ENCODE data around the gene TAF5L. TPM values are rescaled to one million over a fixed set of nuclear protein-coding genes. Genes with fewer than 3 reads are reported as not detected.

Gene TAF5L
- total and polyA plus RNA-seq, 2 of the 8 experiments (the other 6 are each of a cell fraction or from before 2014, with no cell fraction given) = 17.7 to 23.3 TPM

DNA sequence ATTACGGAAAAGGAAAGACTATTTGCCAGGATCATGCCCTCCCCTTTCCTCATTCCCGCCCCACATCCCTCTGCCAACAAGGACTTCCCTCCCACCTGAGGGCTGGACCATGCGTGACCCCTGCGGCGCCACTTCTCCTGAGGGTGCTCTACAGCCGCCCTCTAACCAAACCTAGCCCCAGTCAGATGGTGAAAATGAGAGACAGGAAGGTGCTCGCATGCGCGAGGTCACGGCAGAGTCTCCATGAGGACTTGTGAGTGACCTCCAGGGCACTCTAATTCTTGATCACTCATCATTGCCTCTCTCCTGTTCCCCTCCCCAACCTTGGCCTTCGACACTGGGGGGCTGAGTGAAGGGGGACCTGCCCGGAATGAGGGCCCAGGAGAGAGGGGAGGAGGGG is 32.1 kb downstream of the TAF5L start:
- no peak overlapping the region for H3K14ac ChIP-seq (ENCODE audit: insufficient read length)
- FAIRE-seq (no peak), DNase-seq (ENCODE audit: low read depth in 1 of 2, low spot score in 2 of 2) (no peak)
- no peaks in the 10 kb centered on the region for H3K9me3 ChIP-seq (ENCODE audit: insufficient read depth in 2 of 2, low read depth in 1 of 2, low read length in 1 of 2)
- H3K4me1 ChIP-seq (replicated peaks in 1 of 4; ENCODE audit: control insufficient read depth in 3 of 4, insufficient read depth in 4 of 4, low read length in 3 of 4) = no peaks in the 10 kb centered on the region
- no peak overlapping the region for H3K56ac ChIP-seq (replicated peaks; ENCODE audit: insufficient read length, low read depth, low read length)
- H3K27me3 ChIP-seq (replicated peaks in 1 of 4; ENCODE audit: control insufficient read depth in 3 of 4, extremely low read depth in 1 of 4, insufficient read depth in 3 of 4, low read length in 3 of 4) = no peaks in the 10 kb centered on the region
- no peaks in the 10 kb centered on the region for H3K23me2 ChIP-seq (ENCODE audit: low read depth, low read length)
- ChIA-PET POLR2A (ENCODE audit: partially characterized antibody) (no interaction called here), CTCF (ENCODE audit: partially characterized antibody) (no interaction called here)
- H2BK120ac ChIP-seq (replicated peaks; ENCODE audit: low read depth, low read length) = no peak overlapping the region
- no peak overlapping the region for H2BK12ac ChIP-seq (ENCODE audit: low read depth, low read length)
- no peak overlapping the region for H2AK5ac ChIP-seq (ENCODE audit: low read depth, low read length)
- no peak overlapping the region for H2BK20ac ChIP-seq (ENCODE audit: low read length)
- H3K4me3 ChIP-seq (ENCODE audit: extremely low read depth in 1 of 4, insufficient read depth in 2 of 4, low read depth in 3 of 4, low read length in 4 of 4) = no peak overlapping the region
- H4K8ac ChIP-seq (ENCODE audit: extremely low read depth, insufficient read depth, low read length) = no peak overlapping the region
- no peak overlapping the region for H3K27ac ChIP-seq (ENCODE audit: low read depth, low read length)
- H3K18ac ChIP-seq (ENCODE audit: extremely low read depth, low read length) = no peak overlapping the region
- 90% methylated on average over 12 of the region's 12 CpGs; no CpG with 5 or more reads in 1 of the 2 experiments for WGBS, 2 experiments (ENCODE audit: extremely low coverage in 1 of 2, insufficient coverage in 1 of 2, insufficient read length in 1 of 2, insufficient replicate concordance in 2 of 2, low coverage in 1 of 2, low lambda C conversion rate in 2 of 2, missing lambda C conversion rate in 1 of 2)
- no peak overlapping the region for H3K9ac ChIP-seq (replicated peaks in 1 of 4; ENCODE audit: extremely low read depth in 1 of 4, low read depth in 3 of 4, low read length in 3 of 4)
- H2AFZ ChIP-seq (ENCODE audit: low read length) = no peak overlapping the region
- H4K91ac ChIP-seq (replicated peaks; ENCODE audit: insufficient read length, low read length) = no peak overlapping the region
- no peaks in the 10 kb centered on the region; the same call in 1 of the 2 replicates for H3K79me1 ChIP-seq (ENCODE audit: low read depth, low read length)
- no peak overlapping the region for H4K5ac ChIP-seq (ENCODE audit: insufficient read length, low read depth, low read length)
- H2BK5ac ChIP-seq (ENCODE audit: low read depth, low read length) = no peak overlapping the region
- H2BK15ac ChIP-seq (ENCODE audit: low read length) = no peak overlapping the region
- peaks cover 4 to 9% (median 6%) of the 10 kb centered on the region in 4 experiments; a peak in 6 of 8 replicates for H3K36me3 ChIP-seq (ENCODE audit: control insufficient read depth in 2 of 4, insufficient read depth in 4 of 4, low read length in 3 of 4)
- H3K4me2 ChIP-seq (ENCODE audit: insufficient read depth in 1 of 2, low read depth in 2 of 2, low read length in 2 of 2) = no peak overlapping the region
- no peak overlapping the region for H3K23ac ChIP-seq (ENCODE audit: insufficient read length)
- H3K4ac ChIP-seq (replicated peaks; ENCODE audit: insufficient read length, low read depth, low read length) = no peak overlapping the region
- H4K20me1 ChIP-seq (replicated peaks in 1 of 2; ENCODE audit: control insufficient read depth in 1 of 2, insufficient read depth in 2 of 2, low read length in 2 of 2) = peaks cover 1 to 5% of the 10 kb centered on the region in 2 experiments
- no peaks in the 10 kb centered on the region for H3K79me2 ChIP-seq (ENCODE audit: control insufficient read depth in 1 of 2, insufficient read depth in 2 of 2, low read length in 2 of 2)
- TF ChIP-seq POLR2AphosphoS5 (IDR thresholded peaks at IDR 0.05; ENCODE audit: low read depth, low read length) (no peak), SIRT6 (IDR thresholded peaks at IDR 0.05; ENCODE audit: low read length) (no peak), CBX8 (IDR thresholded peaks at IDR 0.05; ENCODE audit: borderline replicate concordance, low read depth, low read length) (no peak), SAP30 (IDR thresholded peaks at IDR 0.05; ENCODE audit: insufficient read depth, insufficient replicate concordance, low read length) (no peak), EGR1 (IDR thresholded peaks at IDR 0.05; ENCODE audit: borderline replicate concordance, low read depth, low read length) (no peak), TBP (IDR thresholded peaks at IDR 0.05; ENCODE audit: low read depth, low read length) (no peak), RNF2 (IDR thresholded peaks at IDR 0.05; ENCODE audit: borderline replicate concordance, low read depth, low read length, missing control alignments, poor library complexity, severe bottlenecking) (no peak), GABPA (IDR thresholded peaks at IDR 0.05; ENCODE audit: borderline replicate concordance, insufficient read depth, low read length) (no peak)
- TF ChIP-seq, protein P1, sequence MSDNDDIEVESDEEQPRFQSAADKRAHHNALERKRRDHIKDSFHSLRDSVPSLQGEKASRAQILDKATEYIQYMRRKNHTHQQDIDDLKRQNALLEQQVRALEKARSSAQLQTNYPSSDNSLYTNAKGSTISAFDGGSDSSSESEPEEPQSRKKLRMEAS (IDR thresholded peaks at IDR 0.05) = no peak
- TF ChIP-seq, protein P2, sequence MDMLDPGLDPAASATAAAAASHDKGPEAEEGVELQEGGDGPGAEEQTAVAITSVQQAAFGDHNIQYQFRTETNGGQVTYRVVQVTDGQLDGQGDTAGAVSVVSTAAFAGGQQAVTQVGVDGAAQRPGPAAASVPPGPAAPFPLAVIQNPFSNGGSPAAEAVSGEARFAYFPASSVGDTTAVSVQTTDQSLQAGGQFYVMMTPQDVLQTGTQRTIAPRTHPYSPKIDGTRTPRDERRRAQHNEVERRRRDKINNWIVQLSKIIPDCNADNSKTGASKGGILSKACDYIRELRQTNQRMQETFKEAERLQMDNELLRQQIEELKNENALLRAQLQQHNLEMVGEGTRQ (IDR thresholded peaks at IDR 0.05; ENCODE audit: low read length) = no peak
- TF ChIP-seq, protein P3, sequence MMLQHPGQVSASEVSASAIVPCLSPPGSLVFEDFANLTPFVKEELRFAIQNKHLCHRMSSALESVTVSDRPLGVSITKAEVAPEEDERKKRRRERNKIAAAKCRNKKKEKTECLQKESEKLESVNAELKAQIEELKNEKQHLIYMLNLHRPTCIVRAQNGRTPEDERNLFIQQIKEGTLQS (IDR thresholded peaks at IDR 0.05; ENCODE audit: insufficient read depth, low read depth, low read length) = no peak
